ENCODE data around the gene SRSF4.

The SRSF4 gene

GRCh38 chr1:29200906-29201594 is 19.4 kb upstream of the SRSF4 start:
- FAIRE-seq, result no peak

GRCh38 chr1:29197993-29198392 is 16.3 kb upstream of the SRSF4 start:
- no peak for FAIRE-seq

- FAIRE-seq, result no peak
Observed at GRCh38 chr1:29197590-29197924, 15.9 kb upstream of the SRSF4 start.

- FAIRE-seq, result no peak
Observed at GRCh38 chr1:29196863-29197589, 15.3 kb upstream of the SRSF4 start.

- FAIRE-seq, result no peak
Observed at GRCh38 chr1:29195881-29196291, 14.2 kb upstream of the SRSF4 start.

GRCh38 chr1:29193879-29194455 is 12.3 kb upstream of the SRSF4 start:
- FAIRE-seq, result no peak

GRCh38 chr1:29190718-29191117 is 9.0 kb upstream of the SRSF4 start:
- no peak for FAIRE-seq

- no peak for FAIRE-seq
Observed at GRCh38 chr1:29186707-29187106, 5.0 kb upstream of the SRSF4 start.

GRCh38 chr1:29186252-29186651 is 4.6 kb upstream of the SRSF4 start:
- FAIRE-seq, result no peak

- FAIRE-seq, result no peak
Observed at GRCh38 chr1:29183287-29183686, 1.6 kb upstream of the SRSF4 start.

GRCh38 chr1:29180497-29181412 is 945 bp downstream of the SRSF4 start:
- no peak for FAIRE-seq

GRCh38 chr1:29179641-29180184 is 2.0 kb downstream of the SRSF4 start:
- FAIRE-seq, result no peak

GRCh38 chr1:29177022-29177705 is 4.5 kb downstream of the SRSF4 start:
- FAIRE-seq, result no peak

GRCh38 chr1:29176576-29176975 is 5.1 kb downstream of the SRSF4 start:
- FAIRE-seq, result no peak

- no peak for FAIRE-seq
Observed at GRCh38 chr1:29172415-29172939, 9.2 kb downstream of the SRSF4 start.

- FAIRE-seq, result no peak
Observed at GRCh38 chr1:29171521-29171920, 10.2 kb downstream of the SRSF4 start.

- FAIRE-seq, result no peak
Observed at GRCh38 chr1:29171089-29171488, 10.6 kb downstream of the SRSF4 start.

GRCh38 chr1:29169976-29170375 is 11.7 kb downstream of the SRSF4 start:
- no peak for FAIRE-seq

- no peak for FAIRE-seq
Observed at GRCh38 chr1:29167904-29168303, 13.8 kb downstream of the SRSF4 start.

- no peak for FAIRE-seq
Observed at GRCh38 chr1:29166291-29166878, 15.3 kb downstream of the SRSF4 start.

GRCh38 chr1:29164588-29164987 is 17.1 kb downstream of the SRSF4 start:
- no peak for FAIRE-seq

Data from TTC549 (cell line).